ENCODE results near the gene IRF4.

DNA sequence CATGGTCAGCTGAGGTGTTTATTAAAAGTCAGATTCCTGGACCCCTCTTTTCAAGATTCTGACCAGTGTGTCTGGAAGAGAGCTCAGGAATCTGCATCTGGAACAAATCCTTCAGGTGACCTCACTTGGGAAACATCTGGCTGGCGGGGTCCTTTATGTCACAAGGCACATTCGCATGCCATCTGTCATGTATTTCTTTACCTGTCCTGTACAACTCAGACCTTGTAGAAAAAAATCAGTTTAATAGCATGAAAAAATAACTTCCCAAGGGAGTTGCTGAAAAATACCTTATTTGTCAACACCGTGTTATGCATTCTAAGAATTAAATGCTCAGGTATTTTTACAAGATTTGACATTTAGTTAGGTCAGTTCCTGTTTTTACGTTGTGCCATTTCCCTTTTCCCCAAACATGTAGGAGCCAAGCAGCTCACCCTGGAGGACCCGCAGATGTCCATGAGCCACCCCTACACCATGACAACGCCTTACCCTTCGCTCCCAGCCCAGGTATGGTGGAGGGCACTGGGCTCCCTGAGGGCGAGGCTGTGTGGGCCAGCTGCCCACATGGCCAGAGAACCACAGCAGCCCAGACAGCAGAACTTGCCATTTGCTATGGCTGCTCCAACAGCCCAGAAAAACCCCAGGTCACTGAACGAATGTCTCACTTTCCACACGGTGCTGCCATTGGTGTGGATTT is 4.0 kb downstream of the IRF4 start:
- TF ChIP-seq, protein P1, sequence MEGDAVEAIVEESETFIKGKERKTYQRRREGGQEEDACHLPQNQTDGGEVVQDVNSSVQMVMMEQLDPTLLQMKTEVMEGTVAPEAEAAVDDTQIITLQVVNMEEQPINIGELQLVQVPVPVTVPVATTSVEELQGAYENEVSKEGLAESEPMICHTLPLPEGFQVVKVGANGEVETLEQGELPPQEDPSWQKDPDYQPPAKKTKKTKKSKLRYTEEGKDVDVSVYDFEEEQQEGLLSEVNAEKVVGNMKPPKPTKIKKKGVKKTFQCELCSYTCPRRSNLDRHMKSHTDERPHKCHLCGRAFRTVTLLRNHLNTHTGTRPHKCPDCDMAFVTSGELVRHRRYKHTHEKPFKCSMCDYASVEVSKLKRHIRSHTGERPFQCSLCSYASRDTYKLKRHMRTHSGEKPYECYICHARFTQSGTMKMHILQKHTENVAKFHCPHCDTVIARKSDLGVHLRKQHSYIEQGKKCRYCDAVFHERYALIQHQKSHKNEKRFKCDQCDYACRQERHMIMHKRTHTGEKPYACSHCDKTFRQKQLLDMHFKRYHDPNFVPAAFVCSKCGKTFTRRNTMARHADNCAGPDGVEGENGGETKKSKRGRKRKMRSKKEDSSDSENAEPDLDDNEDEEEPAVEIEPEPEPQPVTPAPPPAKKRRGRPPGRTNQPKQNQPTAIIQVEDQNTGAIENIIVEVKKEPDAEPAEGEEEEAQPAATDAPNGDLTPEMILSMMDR (conservative IDR thresholded peaks at IDR 0.05; ENCODE audit: low read length), result no peak
- TF ChIP-seq EZH2phosphoT487 (IDR thresholded peaks at IDR 0.05; ENCODE audit: borderline replicate concordance), result no peak

Measured in Loucy (cell line).